BLaER1 treated with 17β-estradiol and CSF1 and Interleukin-3, amounts not matched to agents 10 nM and 100 nM (cell line): ENCODE data around the gene COMMD9.

Experiments
- H3K27ac ChIP-seq, 11 experiments: shearing (Covaris generic); formaldehyde crosslinking; 2 replicates each; pipeline ENCODE4 v1.8.1; 2022
- H3K27me3 ChIP-seq, 11 experiments: shearing (Covaris generic); formaldehyde crosslinking; 2 replicates each; pipeline ENCODE4 v1.8.1; 2022
- H3K36me3 ChIP-seq, 11 experiments: shearing (Covaris generic); formaldehyde crosslinking; 2 replicates each; pipeline ENCODE4 v1.8.1; 2022
- H3K4me1 ChIP-seq, 10 experiments: shearing (Covaris generic); formaldehyde crosslinking; 2 replicates each; pipeline ENCODE4 v1.8.1; 2022
- H3K4me2 ChIP-seq, 11 experiments: shearing (Covaris generic); formaldehyde crosslinking; 2 replicates each; pipeline ENCODE4 v1.8.1; 2022
- H3K4me3 ChIP-seq, 10 experiments: shearing (Covaris generic); formaldehyde crosslinking; 2 replicates each; pipeline ENCODE4 v1.8.1; 2022
- H3K9ac ChIP-seq, 11 experiments: shearing (Covaris generic); formaldehyde crosslinking; 2 replicates each; pipeline ENCODE4 v1.8.1; 2022
- H3K9me3 ChIP-seq, 11 experiments: shearing (Covaris generic); formaldehyde crosslinking; replicated peaks in 1 of 11; 2 replicates each; pipeline ENCODE4 v1.8.1; 2022
- H4K20me1 ChIP-seq, 11 experiments: shearing (Covaris generic); formaldehyde crosslinking; 2 replicates each; pipeline ENCODE4 v1.8.1; 2022
- Cebpa-rat ChIP-seq, 11 experiments: shearing (Covaris generic); IDR thresholded peaks; 2 replicates each; pipeline ENCODE4 v1.8.1; 2022

COMMD9 gene

GRCh38 chr11:36280531-36280930, 8.7 kb downstream of the COMMD9 start:
- Histone ChIP-seq H3K4me2 (peak overlapping the region in 1 of 11 experiments; percentile 23; a peak in 1 of 22 replicates), H3K27ac (no peak overlapping the region), H3K36me3 (peaks cover 19 to 74% (median 45%) of the 10 kb centered on the region in 11 experiments), H4K20me1 (peaks cover 0 to 68% (median 19%) of the 10 kb centered on the region in 11 experiments; a peak in 11 of 22 replicates), H3K4me1 (peaks cover 0 to 15% (median 0%) of the 10 kb centered on the region in 10 experiments; a peak in 5 of 20 replicates), H3K9me3 (peaks cover 5 to 21% (median 15%) of the 10 kb centered on the region in 11 experiments; a peak in 16 of 22 replicates), H3K4me3 (no peak overlapping the region), H3K9ac (no peak overlapping the region), H3K27me3 (no peaks in the 10 kb centered on the region)
- TF ChIP-seq Cebpa-rat (IDR thresholded peaks at IDR 0.05), result no peak

GRCh38 chr11:36278531-36279282, 10.5 kb downstream of the COMMD9 start:
- Histone ChIP-seq H3K36me3 (peaks cover 33 to 89% (median 62%) of the 10 kb centered on the region in 11 experiments), H4K20me1 (peaks cover 0 to 52% (median 19%) of the 10 kb centered on the region in 11 experiments; a peak in 11 of 22 replicates), H3K27me3 (no peaks in the 10 kb centered on the region), H3K4me2 (no peak overlapping the region), H3K9me3 (peaks cover 5 to 26% (median 16%) of the 10 kb centered on the region in 11 experiments; a peak in 16 of 22 replicates), H3K27ac (no peak overlapping the region), H3K4me1 (peaks cover 0 to 15% (median 0%) of the 10 kb centered on the region in 10 experiments; a peak in 4 of 20 replicates), H3K9ac (no peak overlapping the region), H3K4me3 (no peak overlapping the region)
- TF ChIP-seq Cebpa-rat (IDR thresholded peaks at IDR 0.05), result no peak

GRCh38 chr11:36274414-36274813, 14.8 kb downstream of the COMMD9 start:
- peaks cover 65 to 92% (median 78%) of the 10 kb centered on the region in 11 experiments for H3K36me3 ChIP-seq
- no peak overlapping the region for H3K4me2 ChIP-seq
- H4K20me1 ChIP-seq, result peaks cover 0 to 19% (median 9%) of the 10 kb centered on the region in 11 experiments; a peak in 8 of 22 replicates
- no peak overlapping the region for H3K27ac ChIP-seq
- no peak for TF ChIP-seq Cebpa-rat (IDR thresholded peaks at IDR 0.05)
- no peak overlapping the region for H3K9ac ChIP-seq
- no peaks in the 10 kb centered on the region for H3K27me3 ChIP-seq
- H3K4me3 ChIP-seq, result no peak overlapping the region
- H3K4me1 ChIP-seq, result no peaks in the 10 kb centered on the region; a peak in 2 of 20 replicates
- peaks cover 7 to 23% (median 13%) of the 10 kb centered on the region in 11 experiments; a peak in 18 of 22 replicates for H3K9me3 ChIP-seq

- TF ChIP-seq Cebpa-rat (IDR thresholded peaks at IDR 0.05), result no peak
- peaks cover 54 to 79% (median 66%) of the 10 kb centered on the region in 11 experiments for H3K36me3 ChIP-seq
- no peak overlapping the region for H3K27ac ChIP-seq
- peaks cover 0 to 6% (median 0%) of the 10 kb centered on the region in 11 experiments; a peak in 4 of 22 replicates for H4K20me1 ChIP-seq
- H3K27me3 ChIP-seq, result no peaks in the 10 kb centered on the region
- H3K4me2 ChIP-seq, result no peak overlapping the region
- H3K9ac ChIP-seq, result no peak overlapping the region
- no peak overlapping the region for H3K4me3 ChIP-seq
- peaks cover 7 to 23% (median 13%) of the 10 kb centered on the region in 11 experiments; a peak in 18 of 22 replicates for H3K9me3 ChIP-seq
- H3K4me1 ChIP-seq, result no peaks in the 10 kb centered on the region; a peak in 1 of 20 replicates
Measured at GRCh38 chr11:36273110-36273509, 16.1 kb downstream of the COMMD9 start.

GRCh38 chr11:36271794-36272407, 17.3 kb downstream of the COMMD9 start:
- no peak overlapping the region for H3K9ac ChIP-seq

GRCh38 chr11:36270701-36271100, 18.5 kb downstream of the COMMD9 start:
- no peak overlapping the region for H3K4me3 ChIP-seq
- H4K20me1 ChIP-seq, result no peaks in the 10 kb centered on the region; a peak in 2 of 22 replicates
- H3K4me2 ChIP-seq, result no peak overlapping the region
- H3K9me3 ChIP-seq, result peaks cover 7 to 23% (median 13%) of the 10 kb centered on the region in 11 experiments; a peak in 18 of 22 replicates
- no peak overlapping the region for H3K9ac ChIP-seq
- no peak overlapping the region for H3K27ac ChIP-seq
- no peak for TF ChIP-seq Cebpa-rat (IDR thresholded peaks at IDR 0.05)
- H3K4me1 ChIP-seq, result peaks cover 0 to 3% (median 0%) of the 10 kb centered on the region in 10 experiments; a peak in 5 of 20 replicates
- H3K27me3 ChIP-seq, result no peaks in the 10 kb centered on the region
- peaks cover 46 to 56% (median 53%) of the 10 kb centered on the region in 11 experiments for H3K36me3 ChIP-seq

More at GRCh38 chr11:36271794-36272407, 17.3 kb downstream of the COMMD9 start:
- no peak for TF ChIP-seq Cebpa-rat (IDR thresholded peaks at IDR 0.05)
- Histone ChIP-seq H3K36me3 (peaks cover 54 to 68% (median 65%) of the 10 kb centered on the region in 11 experiments), H3K4me1 (no peaks in the 10 kb centered on the region; a peak in 1 of 20 replicates), H3K4me3 (no peak overlapping the region), H3K4me2 (no peak overlapping the region), H3K9me3 (peaks cover 7 to 23% (median 13%) of the 10 kb centered on the region in 11 experiments; a peak in 18 of 22 replicates), H3K27ac (no peak overlapping the region), H3K27me3 (no peaks in the 10 kb centered on the region), H4K20me1 (peaks cover 0 to 6% (median 0%) of the 10 kb centered on the region in 11 experiments; a peak in 2 of 22 replicates)

- Histone ChIP-seq H3K36me3 (peaks cover 27 to 34% (median 31%) of the 10 kb centered on the region in 11 experiments), H3K27me3 (no peaks in the 10 kb centered on the region), H3K9ac (no peak overlapping the region), H3K9me3 (peaks cover 7 to 13% (median 12%) of the 10 kb centered on the region in 11 experiments; a peak in 18 of 22 replicates), H3K4me3 (no peak overlapping the region), H3K27ac (no peak overlapping the region), H4K20me1 (no peaks in the 10 kb centered on the region; a peak in 2 of 22 replicates), H3K4me1 (peaks cover 0 to 5% (median 0%) of the 10 kb centered on the region in 10 experiments; a peak in 5 of 20 replicates), H3K4me2 (no peak overlapping the region)
- no peak for TF ChIP-seq Cebpa-rat (IDR thresholded peaks at IDR 0.05)
Measured at GRCh38 chr11:36268337-36268985, 20.8 kb downstream of the COMMD9 start.

GRCh38 chr11:36266767-36267166, 22.5 kb downstream of the COMMD9 start:
- no peaks in the 10 kb centered on the region for H3K27me3 ChIP-seq
- no peak overlapping the region for H3K4me3 ChIP-seq
- H3K27ac ChIP-seq, result no peak overlapping the region
- H3K4me1 ChIP-seq, result peaks cover 0 to 5% (median 0%) of the 10 kb centered on the region in 10 experiments; a peak in 5 of 20 replicates
- H3K36me3 ChIP-seq, result peaks cover 10 to 17% (median 14%) of the 10 kb centered on the region in 11 experiments; a peak in 21 of 22 replicates
- no peaks in the 10 kb centered on the region; a peak in 1 of 22 replicates for H4K20me1 ChIP-seq
- H3K9ac ChIP-seq, result no peak overlapping the region
- no peak for TF ChIP-seq Cebpa-rat (IDR thresholded peaks at IDR 0.05)
- no peaks in the 10 kb centered on the region for H3K9me3 ChIP-seq
- H3K4me2 ChIP-seq, result no peak overlapping the region
